ENCODE data around the gene MYDGF. TPM values are rescaled to one million over a fixed set of nuclear protein-coding genes. Genes with fewer than 3 reads are reported as not detected.

Gene MYDGF
- total RNA-seq, 4 donors from 2014 or later: 33.5 to 48.7 (median 41.5) TPM

DNA sequence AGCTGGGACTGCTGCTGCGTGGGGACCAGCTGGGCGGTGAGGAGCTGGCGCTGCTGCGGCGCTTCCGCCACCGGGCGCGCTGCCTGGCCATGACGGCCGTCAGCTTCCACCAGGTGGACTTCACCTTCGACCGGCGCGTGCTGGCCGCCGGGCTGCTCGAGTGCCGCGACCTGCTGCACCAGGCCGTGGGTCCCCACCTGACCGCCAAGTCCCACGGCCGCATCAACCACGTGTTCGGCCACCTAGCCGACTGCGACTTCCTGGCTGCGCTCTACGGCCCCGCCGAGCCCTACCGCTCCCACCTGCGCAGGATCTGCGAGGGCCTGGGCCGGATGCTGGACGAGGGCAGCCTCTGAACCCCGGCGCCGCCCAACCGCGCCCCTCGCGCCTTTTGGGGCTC lies 18.1 kb downstream of the MYDGF start:
- Histone ChIP-seq H3K4me3 (no peak overlapping the region), H3K36me3 (peaks cover 0 to 47% (median 0%) of the 10 kb centered on the region in 3 donors), H3K27me3 (no peaks in the 10 kb centered on the region), H3K9me3 (no peaks in the 10 kb centered on the region), H3K27ac (no peak overlapping the region), H3K4me1 (peaks cover 0 to 30% (median 11%) of the 10 kb centered on the region in 4 donors)
- TF ChIP-seq POLR2A (IDR thresholded peaks at IDR 0.05) (no peak), EP300 (IDR thresholded peaks at IDR 0.05) (no peak)
- TF ChIP-seq, protein P1, sequence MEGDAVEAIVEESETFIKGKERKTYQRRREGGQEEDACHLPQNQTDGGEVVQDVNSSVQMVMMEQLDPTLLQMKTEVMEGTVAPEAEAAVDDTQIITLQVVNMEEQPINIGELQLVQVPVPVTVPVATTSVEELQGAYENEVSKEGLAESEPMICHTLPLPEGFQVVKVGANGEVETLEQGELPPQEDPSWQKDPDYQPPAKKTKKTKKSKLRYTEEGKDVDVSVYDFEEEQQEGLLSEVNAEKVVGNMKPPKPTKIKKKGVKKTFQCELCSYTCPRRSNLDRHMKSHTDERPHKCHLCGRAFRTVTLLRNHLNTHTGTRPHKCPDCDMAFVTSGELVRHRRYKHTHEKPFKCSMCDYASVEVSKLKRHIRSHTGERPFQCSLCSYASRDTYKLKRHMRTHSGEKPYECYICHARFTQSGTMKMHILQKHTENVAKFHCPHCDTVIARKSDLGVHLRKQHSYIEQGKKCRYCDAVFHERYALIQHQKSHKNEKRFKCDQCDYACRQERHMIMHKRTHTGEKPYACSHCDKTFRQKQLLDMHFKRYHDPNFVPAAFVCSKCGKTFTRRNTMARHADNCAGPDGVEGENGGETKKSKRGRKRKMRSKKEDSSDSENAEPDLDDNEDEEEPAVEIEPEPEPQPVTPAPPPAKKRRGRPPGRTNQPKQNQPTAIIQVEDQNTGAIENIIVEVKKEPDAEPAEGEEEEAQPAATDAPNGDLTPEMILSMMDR (IDR thresholded peaks at IDR 0.05): no peak
- no peak for DNase-seq (ENCODE audit: low spot score in 2 of 2)
- 94 to 95% methylated on average over 35 to 38 of the region's 44 CpGs for WGBS, 2 donors

DNA sequence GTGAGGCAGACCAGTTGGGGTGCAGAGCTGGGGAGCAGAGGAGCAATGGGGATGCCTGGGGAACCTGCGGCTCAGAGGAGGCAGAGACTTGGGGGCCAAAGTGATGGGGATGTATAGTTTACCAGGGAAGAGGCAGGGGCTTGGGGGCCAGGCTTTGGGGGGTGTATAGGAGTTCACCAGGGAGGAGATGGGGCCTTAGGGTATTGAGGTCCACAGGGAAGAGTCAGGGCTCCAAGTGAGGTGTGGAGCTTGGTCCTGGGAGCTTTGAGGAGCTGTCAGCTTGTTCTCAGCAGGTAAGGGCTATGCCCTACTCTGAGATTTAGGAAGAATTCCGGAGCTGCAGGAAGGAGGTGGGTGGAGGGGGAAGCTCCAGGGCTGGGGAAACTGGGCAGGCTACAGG lies 20.0 kb downstream of the MYDGF start:
- H3K4me3 ChIP-seq: no peak overlapping the region
- no peaks in the 10 kb centered on the region for H3K9me3 ChIP-seq
- peaks cover 0 to 28% (median 0%) of the 10 kb centered on the region in 3 donors for H3K36me3 ChIP-seq
- 40 to 49% methylated on average over 2 of the region's 2 CpGs for WGBS, 2 donors
- H3K27ac ChIP-seq: peak overlapping the region; percentile 25 to 86 (median 57)
- peaks cover 0 to 30% (median 11%) of the 10 kb centered on the region in 4 donors for H3K4me1 ChIP-seq
- no peak for DNase-seq (ENCODE audit: low spot score in 2 of 2)
- no peaks in the 10 kb centered on the region for H3K27me3 ChIP-seq
- TF ChIP-seq EP300 (IDR thresholded peaks at IDR 0.05) (no peak), POLR2A (IDR thresholded peaks at IDR 0.05) (no peak)
- TF ChIP-seq, protein P1 (IDR thresholded peaks at IDR 0.05): no peak

DNA sequence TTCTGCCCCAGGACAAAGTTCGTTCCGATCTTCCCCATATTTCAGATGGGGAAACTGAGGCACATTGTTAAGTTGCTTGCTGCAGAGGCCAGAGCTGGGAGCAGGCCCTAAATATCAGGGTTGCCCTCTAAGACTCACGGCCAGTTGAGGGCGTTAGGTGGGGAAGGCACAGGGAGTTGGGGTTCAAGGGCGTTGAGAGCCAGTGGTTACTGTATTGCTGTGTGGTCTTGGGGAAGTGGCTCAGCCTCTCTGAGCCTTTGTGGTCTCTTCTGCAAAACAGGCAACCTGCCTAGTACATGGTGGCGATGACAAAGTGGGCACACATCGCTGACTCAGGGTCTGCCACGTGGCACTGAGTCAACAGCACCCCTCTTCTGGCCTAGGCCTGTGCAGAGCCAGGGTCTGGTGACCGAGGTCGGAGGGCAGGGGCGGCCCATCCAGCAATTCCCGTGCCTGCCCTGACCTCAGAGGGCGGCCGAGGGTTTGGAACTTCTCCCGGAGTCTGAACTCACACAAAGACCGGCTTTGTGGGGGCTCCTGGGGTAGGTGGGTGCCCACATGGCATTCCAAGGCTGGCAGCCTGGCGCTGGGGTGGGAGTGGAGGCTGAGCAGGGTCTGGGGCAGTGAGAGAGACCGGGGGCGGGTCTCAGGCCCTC lies 20.6 kb downstream of the MYDGF start:
- WGBS, 2 donors: 54 to 61% methylated on average over 8 to 15 of the region's 19 CpGs
- Histone ChIP-seq H3K4me1 (peaks cover 0 to 30% (median 11%) of the 10 kb centered on the region in 4 donors), H3K4me3 (no peak overlapping the region), H3K9me3 (no peaks in the 10 kb centered on the region), H3K27ac (peak overlapping the region in 3 of 4 donors; percentile 25 to 86 (median 80)), H3K36me3 (peaks cover 0 to 21% (median 0%) of the 10 kb centered on the region in 3 donors), H3K27me3 (no peaks in the 10 kb centered on the region)
- TF ChIP-seq EP300 (IDR thresholded peaks at IDR 0.05) (peak; percentile 15 to 76), POLR2A (IDR thresholded peaks at IDR 0.05) (no peak)
- TF ChIP-seq, protein P1 (IDR thresholded peaks at IDR 0.05): no peak
- DNase-seq (ENCODE audit: low spot score in 2 of 2): no peak

DNA sequence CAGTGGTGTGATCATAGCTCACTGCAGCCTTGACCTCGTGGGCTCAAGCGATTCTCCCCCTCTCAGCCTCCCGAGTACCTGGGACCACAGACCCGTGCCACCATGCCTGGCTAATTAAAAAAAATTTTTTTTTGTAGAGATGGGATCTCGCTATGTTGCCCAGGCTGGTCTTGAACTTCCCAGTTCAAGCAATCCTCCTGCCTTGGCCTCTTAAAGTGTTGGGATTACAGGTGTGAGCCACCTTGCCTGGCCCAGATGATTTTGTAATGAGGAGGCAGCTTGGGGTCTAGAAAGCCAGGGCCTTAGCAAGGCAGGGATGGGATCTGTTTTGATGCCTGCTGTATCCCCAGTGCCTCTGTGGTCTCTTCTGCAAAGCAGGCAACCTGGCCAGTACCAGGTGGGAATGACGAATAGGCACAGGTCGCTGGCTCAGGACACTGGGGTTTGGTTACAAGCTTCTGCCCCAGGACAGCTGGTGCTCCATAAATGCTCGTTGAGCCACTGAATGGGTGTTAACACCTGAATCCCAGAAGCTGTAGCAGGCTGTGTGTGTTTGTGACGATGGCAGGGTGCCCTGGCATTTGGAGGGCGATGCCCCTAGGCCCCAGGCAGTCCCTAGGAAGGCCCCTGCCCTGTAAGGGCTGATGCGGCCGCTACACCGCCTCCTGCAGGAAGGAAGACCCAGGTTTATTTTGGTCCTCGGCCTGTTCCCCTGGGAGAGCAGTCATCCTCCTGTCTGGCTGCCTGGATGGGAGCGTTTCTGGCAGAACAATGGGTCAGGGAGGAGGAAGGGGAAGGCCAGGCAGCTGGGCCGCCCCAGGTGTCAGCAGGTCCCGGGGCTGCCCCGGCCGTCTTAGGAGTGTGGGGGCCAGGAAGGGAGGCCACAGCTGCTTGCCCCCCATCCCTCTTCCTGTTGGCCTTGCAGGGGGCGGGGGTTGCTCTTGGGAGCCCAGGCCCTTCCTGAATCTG lies 22.2 kb downstream of the MYDGF start:
- Histone ChIP-seq H3K27me3 (no peaks in the 10 kb centered on the region), H3K27ac (peak overlapping the region; percentile 37 to 86 (median 59)), H3K4me1 (peaks cover 0 to 30% (median 11%) of the 10 kb centered on the region in 4 donors), H3K36me3 (peaks cover 0 to 14% (median 0%) of the 10 kb centered on the region in 3 donors), H3K4me3 (no peak overlapping the region), H3K9me3 (no peaks in the 10 kb centered on the region)
- DNase-seq (ENCODE audit: low spot score in 2 of 2): peak; percentile 41 to 54
- TF ChIP-seq POLR2A (IDR thresholded peaks at IDR 0.05) (no peak), EP300 (IDR thresholded peaks at IDR 0.05) (peak; percentile 44 to 65)
- TF ChIP-seq, protein P1 (IDR thresholded peaks at IDR 0.05): peak in 1 of 5 experiments; percentile 27
- WGBS, 2 donors: 53 to 56% methylated on average over 17 to 18 of the region's 20 CpGs
